Mononuclear cell (primary cell): ENCODE results near the gene NPPA. TPM values are rescaled to one million over a fixed set of nuclear protein-coding genes. Genes with fewer than 3 reads are reported as not detected.
A peak's percentile ranks its signal among the peaks of the same experiment; 100 is the strongest.
"Not testable (repeated sequence)": the region's sequence is repeated elsewhere in the genome, so short reads cannot be mapped to it uniquely, and the experiment has no call there.

Source experiments
- H3K27me3 ChIP-seq: 2 replicates; pipeline ENCODE4 v1.6.0; 2011; ENCODE audit warnings: low read length, control low read depth; ENCODE audit not compliant: insufficient read depth
- H3K4me1 ChIP-seq: 2 replicates; pipeline ENCODE4 v1.5.1; 2011; ENCODE audit warnings: mild to moderate bottlenecking, low read length, control low read depth; ENCODE audit not compliant: insufficient read depth
- H3K4me3 ChIP-seq: 2 replicates; pipeline ENCODE4 v1.5.1; 2011; ENCODE audit warnings: mild to moderate bottlenecking, low read length, moderate library complexity
- H3K9me3 ChIP-seq: 2 replicates; pipeline ENCODE4 v1.5.1; 2011; ENCODE audit warnings: low read depth, mild to moderate bottlenecking, control low read depth, low read length
- total RNA-seq: library from RNA; depleted of rRNA; stranded (reverse); fragments of >200 nt; gene quantifications from one replicate; pipeline ENCODE4 v1.2.3, GENCODE V29; 2012

The NPPA gene
- total RNA-seq, 1 donor = not detected

DNA sequence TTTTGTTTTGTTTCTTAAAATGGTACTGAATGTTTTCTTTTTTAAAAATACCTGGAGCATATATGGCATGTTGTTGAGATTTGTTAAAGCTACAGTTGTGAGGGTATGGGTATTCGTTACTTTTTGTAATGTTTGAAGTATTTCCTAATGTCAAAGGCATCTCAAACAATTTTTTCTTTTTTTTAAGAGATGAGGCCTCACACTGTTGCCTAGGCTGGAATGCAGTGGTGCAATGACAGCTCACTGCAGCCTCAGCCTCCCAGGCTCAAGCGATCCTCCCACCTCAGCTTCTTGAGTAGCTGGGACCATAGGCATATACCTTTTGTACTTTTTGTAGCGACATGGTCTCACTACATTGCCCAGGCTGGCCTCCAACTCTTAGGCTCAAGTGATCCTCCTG lies 25.5 kb downstream of the NPPA start:
- Histone ChIP-seq H3K9me3 (no peaks in the 10 kb centered on the region), H3K4me1 (no peaks in the 10 kb centered on the region), H3K4me3 (no peak overlapping the region), H3K27me3 (no peaks in the 10 kb centered on the region)

DNA sequence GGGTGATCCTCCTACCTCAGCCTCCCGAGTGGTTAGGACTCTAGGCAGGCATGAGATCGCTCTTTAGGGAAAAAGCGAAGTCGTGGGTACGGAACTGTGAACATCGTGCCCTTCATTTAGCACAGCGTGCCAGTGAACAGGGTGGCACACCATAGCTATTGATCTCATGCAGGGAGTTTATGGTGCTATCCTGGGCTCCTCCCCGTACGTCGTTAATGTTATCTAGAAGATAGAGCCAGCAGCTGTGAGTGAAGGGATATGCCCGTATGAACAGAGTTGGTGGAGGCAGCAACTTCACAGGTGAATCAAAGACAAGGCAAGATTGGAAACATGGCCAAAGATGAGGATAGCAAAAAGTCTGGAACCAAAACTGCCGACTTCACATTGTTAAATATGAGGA lies 30.4 kb downstream of the NPPA start:
- Histone ChIP-seq H3K4me1 (peaks cover 31% of the 10 kb centered on the region), H3K9me3 (no peaks in the 10 kb centered on the region), H3K27me3 (no peaks in the 10 kb centered on the region), H3K4me3 (no peak overlapping the region)

DNA sequence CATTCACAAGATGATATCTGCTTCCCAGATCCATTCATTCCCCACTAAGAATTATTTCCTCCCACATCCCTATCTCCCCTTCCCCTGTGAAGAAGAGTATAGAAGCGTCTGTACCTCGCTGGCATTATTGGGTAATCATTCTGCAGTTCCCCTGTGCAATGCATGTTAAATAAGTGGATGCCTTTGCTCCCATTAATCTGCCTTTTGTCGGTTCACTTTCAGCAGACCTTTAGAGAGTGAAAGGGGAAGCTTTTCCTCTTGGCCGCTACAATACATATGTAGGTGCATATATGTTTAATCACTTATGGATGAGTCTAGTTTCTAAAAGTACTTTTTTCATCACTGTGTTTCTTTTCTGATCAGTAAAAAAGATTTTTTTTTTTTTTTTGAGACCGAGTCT lies 34.6 kb downstream of the NPPA start:
- no peaks in the 10 kb centered on the region for H3K27me3 ChIP-seq
- H3K9me3 ChIP-seq = no peaks in the 10 kb centered on the region
- no peak overlapping the region for H3K4me3 ChIP-seq
- peaks cover 34% of the 10 kb centered on the region for H3K4me1 ChIP-seq

DNA sequence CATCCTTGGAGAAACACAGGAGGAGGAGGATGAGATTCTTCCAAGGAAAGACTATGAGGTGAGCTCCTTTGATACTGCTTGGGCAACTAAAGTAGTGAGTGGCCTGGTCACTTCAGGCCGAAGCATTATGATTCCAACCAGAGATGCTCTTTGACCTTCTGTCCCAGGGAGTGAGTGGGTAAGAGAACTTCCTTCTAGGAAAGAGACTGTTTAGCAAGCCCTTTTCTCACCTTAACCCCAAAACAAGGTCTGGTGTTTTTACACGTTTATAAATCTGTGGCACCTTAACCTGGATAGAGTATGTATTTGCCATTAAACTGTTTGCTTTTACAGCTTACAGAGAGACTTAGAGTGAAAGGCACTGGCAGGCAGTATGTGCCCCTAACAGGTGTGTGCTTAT lies 40.5 kb downstream of the NPPA start:
- peak overlapping the region; percentile 79 for H3K4me3 ChIP-seq
- no peaks in the 10 kb centered on the region for H3K27me3 ChIP-seq
- H3K4me1 ChIP-seq = peaks cover 50% of the 10 kb centered on the region
- H3K9me3 ChIP-seq = no peaks in the 10 kb centered on the region

- Histone ChIP-seq H3K4me1 (peaks cover 57% of the 10 kb centered on the region), H3K27me3 (no peaks in the 10 kb centered on the region), H3K4me3 (peak overlapping the region; percentile 79), H3K9me3 (no peaks in the 10 kb centered on the region)
Measured at GRCh38 chr1:11806307-11806936, 41.2 kb downstream of the NPPA start.

GRCh38 chr1:11805422-11806306 lies 41.9 kb downstream of the NPPA start, which contains the start of the genes CLCN6 and MTHFR:
CLCN6 (plus strand) TSS chr1:11806191; CDS start chr1:11806263, 72 bp downstream.
MTHFR (minus strand) TSS chr1:11805964; CDS start chr1:11803116, 2,848 bp downstream.
- Histone ChIP-seq H3K4me3 (peak within 1 kb of the TSS; percentile 79), H3K27me3 (no peaks in the 10 kb centered on the region), H3K4me1 (peaks cover 61% of the 10 kb centered on the region), H3K9me3 (no peaks in the 10 kb centered on the region)

- Histone ChIP-seq H3K4me3 (peak overlapping the region; percentile 79), H3K4me1 (peaks cover 61% of the 10 kb centered on the region), H3K9me3 (no peaks in the 10 kb centered on the region), H3K27me3 (no peaks in the 10 kb centered on the region)
Measured at GRCh38 chr1:11804666-11805421, 42.7 kb downstream of the NPPA start.

- Histone ChIP-seq H3K4me1 (peaks cover 61% of the 10 kb centered on the region), H3K4me3 (peak overlapping the region; percentile 54)
- H3K9me3 ChIP-seq, H3K27me3 ChIP-seq: not testable (repeated sequence)
Measured at GRCh38 chr1:11803924-11804665, 43.5 kb downstream of the NPPA start.

DNA sequence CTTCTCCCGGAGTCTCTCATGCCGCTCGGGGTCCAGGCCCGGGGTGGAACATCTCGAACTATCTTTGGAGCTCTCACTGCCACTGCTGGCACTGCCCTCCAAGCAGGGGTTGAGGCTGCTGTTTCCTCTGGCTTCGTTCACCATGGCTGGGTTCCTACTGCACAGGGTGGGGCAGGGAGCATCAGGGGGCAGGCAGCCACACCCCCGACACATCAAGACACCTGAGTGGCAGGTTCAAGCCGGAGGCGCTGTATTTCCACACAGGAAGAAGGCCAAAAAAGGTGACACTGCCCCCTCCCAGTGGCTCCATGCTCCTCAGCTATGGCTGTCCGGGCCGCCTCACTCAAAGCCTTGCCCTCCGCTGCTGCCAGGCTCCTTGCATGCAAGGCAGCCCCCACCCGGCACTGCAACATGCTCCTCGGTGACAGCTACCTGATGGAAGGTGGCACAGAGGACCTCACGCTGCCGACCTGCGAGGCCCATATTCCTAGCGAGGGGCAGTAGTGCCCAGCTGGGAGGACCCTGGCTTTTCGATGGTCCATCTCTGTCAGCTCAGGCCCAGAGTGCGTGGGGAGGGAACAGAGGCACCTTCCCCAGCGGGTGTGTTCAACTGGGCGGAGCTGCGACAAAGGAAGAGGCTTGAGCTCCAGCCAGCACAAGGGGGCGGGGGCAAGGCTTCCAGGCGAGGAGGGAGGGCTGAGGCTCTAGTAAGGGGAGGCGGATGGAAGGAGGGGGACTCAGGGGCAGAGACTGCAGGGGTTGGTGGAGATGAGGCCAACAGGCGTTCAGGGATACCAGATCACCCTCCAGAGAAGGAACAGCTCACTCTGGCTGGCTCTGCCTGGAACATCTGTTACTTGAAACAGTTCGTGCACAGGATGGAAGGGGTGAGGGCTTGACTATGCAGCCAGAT lies 44.4 kb downstream of the NPPA start:
- Histone ChIP-seq H3K4me1 (peaks cover 60% of the 10 kb centered on the region), H3K27me3 (no peaks in the 10 kb centered on the region), H3K4me3 (peak overlapping the region; percentile 54), H3K9me3 (no peaks in the 10 kb centered on the region)

GRCh38 chr1:11802616-11802972 lies 45.0 kb downstream of the NPPA start:
- Histone ChIP-seq H3K4me3 (peak overlapping the region; percentile 54), H3K4me1 (peaks cover 56% of the 10 kb centered on the region), H3K9me3 (no peaks in the 10 kb centered on the region), H3K27me3 (no peaks in the 10 kb centered on the region)

- Histone ChIP-seq H3K4me3 (no peak overlapping the region), H3K4me1 (peaks cover 42% of the 10 kb centered on the region), H3K27me3 (no peaks in the 10 kb centered on the region), H3K9me3 (no peaks in the 10 kb centered on the region)
Measured at GRCh38 chr1:11800756-11801433, 46.7 kb downstream of the NPPA start.

DNA sequence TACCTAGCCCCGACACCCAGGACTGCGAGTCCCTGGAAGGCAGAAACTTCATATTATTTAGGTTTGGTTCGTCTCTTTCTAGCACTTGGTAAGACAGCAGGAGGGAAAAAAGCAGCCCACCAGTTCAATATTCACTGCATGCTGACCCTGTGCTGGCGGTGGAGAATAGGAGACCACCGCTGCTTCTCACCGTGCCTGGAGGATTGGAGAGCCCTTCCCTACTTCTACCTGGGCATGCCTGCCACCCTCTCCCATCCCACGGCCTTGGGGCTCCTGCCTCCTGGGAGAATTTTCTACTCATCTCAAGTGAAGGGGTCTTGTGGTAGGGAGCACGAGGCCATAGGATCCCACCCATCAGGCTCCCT lies 47.2 kb downstream of the NPPA start:
- no peak overlapping the region for H3K4me3 ChIP-seq
- H3K27me3 ChIP-seq = no peaks in the 10 kb centered on the region
- no peaks in the 10 kb centered on the region for H3K9me3 ChIP-seq
- peaks cover 42% of the 10 kb centered on the region for H3K4me1 ChIP-seq

DNA sequence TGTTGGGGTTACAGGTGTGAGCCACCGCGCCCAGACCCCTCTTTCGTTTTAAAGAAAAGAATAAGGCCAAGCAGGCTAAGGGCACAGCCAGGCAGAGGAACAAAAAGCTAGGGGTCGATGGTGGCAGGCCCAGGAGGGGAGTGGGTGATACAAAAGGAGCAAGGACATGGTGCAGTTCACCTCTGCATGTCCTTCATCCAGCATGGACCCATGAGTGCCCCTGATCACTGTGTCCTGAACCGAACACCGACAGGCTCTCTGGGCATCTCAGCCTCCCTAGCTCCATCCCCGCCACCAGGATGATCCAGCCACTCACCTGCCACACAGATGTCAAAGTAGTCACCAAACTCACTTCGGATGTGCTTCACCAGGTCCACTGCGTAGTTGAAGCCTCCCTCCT lies 47.7 kb downstream of the NPPA start:
- Histone ChIP-seq H3K4me1 (peaks cover 38% of the 10 kb centered on the region), H3K27me3 (no peaks in the 10 kb centered on the region)

More for the DNA sequence above, 47.7 kb downstream of the NPPA start:
- Histone ChIP-seq H3K4me3 (no peak overlapping the region), H3K9me3 (no peaks in the 10 kb centered on the region)
